A549 treated with Hydrocortisone at 1 μM for 4 hours (cell line): ENCODE measurements around the gene KRTAP12-1. TPM values are rescaled to one million over a fixed set of nuclear protein-coding genes. Genes with fewer than 3 reads are reported as not detected.

Source experiments
- total RNA-seq: library from RNA; stranded (reverse); fragments of 200-300 nt; extraction: Qiagen RNA extraction; gene quantifications from 5 replicates; pipeline ENCODE4 v1.2.3, GENCODE V29; 2022

KRTAP12-1 gene
- total RNA-seq, result not detected in 5 replicates

GRCh38 chr21:44681861-44682579 is at the start of gene KRTAP12-1:
TSS of gene KRTAP12-1 (minus strand) at chr21:44682163. CDS start at chr21:44682123, 40 bp downstream.

GRCh38 chr21:44711327-44712202 is 29.6 kb upstream of the KRTAP12-1 start, which contains the start of gene TSPEAR:
TSS of gene TSPEAR (minus strand) at chr21:44711572. CDS start at chr21:44711514, 58 bp downstream.

GRCh38 chr21:44697172-44697810 is 15.3 kb upstream of the KRTAP12-1 start, which contains the start of gene KRTAP10-12:
TSS of gene KRTAP10-12 (plus strand) at chr21:44697172. CDS start at chr21:44697202, 30 bp downstream.

GRCh38 chr21:44666401-44667320 is 15.3 kb downstream of the KRTAP12-1 start, which contains the start of gene KRTAP12-2:
TSS of gene KRTAP12-2 (minus strand) at chr21:44666927. CDS start at chr21:44666886, 41 bp downstream.

GRCh38 chr21:44657635-44658540 is 24.1 kb downstream of the KRTAP12-1 start, which contains the start of gene KRTAP12-3:
TSS of gene KRTAP12-3 (plus strand) at chr21:44657932. CDS start at chr21:44657980, 48 bp downstream.

GRCh38 chr21:44654576-44655175 is 27.3 kb downstream of the KRTAP12-1 start, which contains the start of gene KRTAP12-4:
TSS of gene KRTAP12-4 (minus strand) at chr21:44654659. CDS start at chr21:44654614, 45 bp downstream.

GRCh38 chr21:44646366-44647221 is 35.4 kb downstream of the KRTAP12-1 start, which contains the start of gene KRTAP10-11:
TSS of gene KRTAP10-11 (plus strand) at chr21:44646414. CDS start at chr21:44646459, 45 bp downstream.

GRCh38 chr21:44637018-44637850 is 44.7 kb downstream of the KRTAP12-1 start, which contains the start of gene KRTAP10-10:
TSS of gene KRTAP10-10 (plus strand) at chr21:44637356. CDS start at chr21:44637418, 62 bp downstream.

Other genes with a start within 250 kb of the KRTAP12-1 start
- gene LRRC3, start 226.7 kb downstream of the KRTAP12-1 start, total RNA-seq, result 1.7 to 2.3 TPM (median 2.2 TPM) in 5 replicates
- gene KRTAP10-1, start 142.0 kb downstream of the KRTAP12-1 start, total RNA-seq, result not detected in 5 replicates
- not detected in 5 replicates for gene KRTAP10-2, start 130.7 kb downstream of the KRTAP12-1 start, total RNA-seq
- not detected in 5 replicates for gene KRTAP10-3, start 123.4 kb downstream of the KRTAP12-1 start, total RNA-seq
- not detected in 5 replicates for gene KRTAP10-4, start 108.4 kb downstream of the KRTAP12-1 start, total RNA-seq
- not detected in 5 replicates for gene KRTAP10-5, start 101.6 kb downstream of the KRTAP12-1 start, total RNA-seq
- not detected in 5 replicates for gene KRTAP10-6, start 89.7 kb downstream of the KRTAP12-1 start, total RNA-seq
- not detected in 5 replicates for gene KRTAP10-7, start 81.6 kb downstream of the KRTAP12-1 start, total RNA-seq
- not detected in 5 replicates for gene KRTAP10-8, start 70.1 kb downstream of the KRTAP12-1 start, total RNA-seq
- not detected in 5 replicates for gene KRTAP10-9, start 55.1 kb downstream of the KRTAP12-1 start, total RNA-seq
- not detected in 5 replicates for gene KRTAP10-10, start 44.8 kb downstream of the KRTAP12-1 start, total RNA-seq
- gene KRTAP10-11, start 35.7 kb downstream of the KRTAP12-1 start, total RNA-seq, result not detected in 5 replicates
- gene KRTAP12-4, start 27.5 kb downstream of the KRTAP12-1 start, total RNA-seq, result not detected in 5 replicates
- gene KRTAP12-3, start 24.2 kb downstream of the KRTAP12-1 start, total RNA-seq, result not detected in 5 replicates
- gene KRTAP12-2, start 15.2 kb downstream of the KRTAP12-1 start, total RNA-seq, result not detected in 5 replicates
- gene KRTAP10-12, start 15.0 kb upstream of the KRTAP12-1 start, total RNA-seq, result not detected in 5 replicates
- not detected in 5 replicates for gene TSPEAR, start 29.4 kb upstream of the KRTAP12-1 start, total RNA-seq
- 29.1 to 37.8 TPM (median 33.0 TPM) in 5 replicates for gene UBE2G2, start 119.7 kb upstream of the KRTAP12-1 start, total RNA-seq
- 59.7 to 71.5 TPM (median 62.8 TPM) in 5 replicates for gene SUMO3, start 135.9 kb upstream of the KRTAP12-1 start, total RNA-seq
- gene PTTG1IP, start 191.5 kb upstream of the KRTAP12-1 start, total RNA-seq, result 93.4 to 99.8 TPM (median 97.7 TPM) in 5 replicates
- 0.46 to 0.90 TPM (median 0.77 TPM) in 5 replicates for gene ITGB2, start 238.7 kb upstream of the KRTAP12-1 start, total RNA-seq